Testis (tissue), 3 donors: ENCODE measurements around the gene GTF3C5. TPM values are rescaled to one million over a fixed set of nuclear protein-coding genes. Genes with fewer than 3 reads are reported as not detected.

Source experiments
- DNase-seq: peaks from one replicate; pipeline ENCODE4 v3.0.0-alpha.2; 2019
- H3K27ac ChIP-seq, 2 donors: fragments of 200-600 bp; sonication (generic); one replicate each; pipeline ENCODE4 v1.5.1; 2019
- H3K27me3 ChIP-seq: fragments of 200-600 bp; sonication (generic); one replicate; pipeline ENCODE4 v1.5.1; 2019
- H3K36me3 ChIP-seq: fragments of 200-600 bp; sonication (generic); one replicate; pipeline ENCODE4 v1.5.1; 2017; ENCODE audit warnings: low read depth; ENCODE audit errors: missing control alignments
- H3K4me1 ChIP-seq: fragments of 200-600 bp; sonication (generic); one replicate; pipeline ENCODE4 v1.5.1; 2019
- H3K4me3 ChIP-seq, 2 donors: fragments of 200-600 bp; sonication (generic); one replicate each; pipeline ENCODE4 v1.5.1; 2017 to 2019
- H3K9me3 ChIP-seq: fragments of 200-600 bp; sonication (generic); one replicate; pipeline ENCODE4 v1.5.1; 2017
- CTCF ChIP-seq, 3 experiments: fragments of 450-650 bp in 2 of 3; fragments of 200-600 bp in 1 of 3; sonication (generic) in 1 of 3; IDR thresholded peaks; one replicate each; pipeline ENCODE4 v1.5.1; 2016 to 2019; ENCODE audit warnings: antibody characterized with exemption in 3 of 3, mild to moderate bottlenecking in 2 of 3, moderate library complexity in 1 of 3
- POLR2A ChIP-seq: fragments of 450-650 bp; IDR thresholded peaks from one replicate; pipeline ENCODE4 v1.6.1; 2017; ENCODE audit warnings: antibody characterized with exemption, mild to moderate bottlenecking, moderate library complexity
- WGBS, 2 donors: methylation state at CpG; one replicate each; pipeline ENCODE4 v1.1.5; 2018; 5-methylcytosine and 5-hydroxymethylcytosine counted together
- intact Hi-C: fragments of 100-400 bp; cut with DNase I; formaldehyde crosslinking; loops from one replicate; pipeline ENCODE4 v1.15.1; 2023; ENCODE audit warnings: low total_unique reads
- polyA plus RNA-seq: library from polyadenylated mRNA; stranded (reverse); fragments of 350-450 nt; fragmentation: Illumina TruSeq; extraction: RNeasy Lipid Tissue Mini Kit (QIAGEN cat#74804); gene quantifications from one replicate; pipeline ENCODE4 v1.2.3, GENCODE V29; 2014; ENCODE audit warnings: low read depth, low replicate concordance; ENCODE audit not compliant: insufficient read depth
- total RNA-seq, 2 donors: library from RNA; depleted of rRNA; stranded (reverse); fragments of >200 nt; gene quantifications; one replicate each; pipeline ENCODE4 v1.2.3, GENCODE V29; 2016

The GTF3C5 gene
- total and polyA plus RNA-seq, 3 donors from 2014 or later = 66.9 to 117 (median 109) TPM

- intact Hi-C loops = no loop called here
- DNase-seq = no peak
- 58% methylated on average over 15 to 16 of the region's 16 CpGs for WGBS, 2 donors
- Histone ChIP-seq H3K4me3 (no peak overlapping the region), H3K9me3 (no peaks in the 10 kb centered on the region), H3K4me1 (no peaks in the 10 kb centered on the region), H3K36me3 (no peaks in the 10 kb centered on the region), H3K27me3 (no peaks in the 10 kb centered on the region), H3K27ac (no peak overlapping the region)
- TF ChIP-seq CTCF (IDR thresholded peaks at IDR 0.05) (no peak), POLR2A (no peak)
These were observed 39.2 kb upstream of the GTF3C5 start for GRCh38 chr9:132991351-132992300.

- intact Hi-C loops = no loop called here
- Histone ChIP-seq H3K27ac (no peak overlapping the region), H3K4me1 (no peaks in the 10 kb centered on the region), H3K36me3 (no peaks in the 10 kb centered on the region), H3K27me3 (no peaks in the 10 kb centered on the region), H3K4me3 (no peak overlapping the region), H3K9me3 (no peaks in the 10 kb centered on the region)
- TF ChIP-seq CTCF (IDR thresholded peaks at IDR 0.05) (no peak), POLR2A (no peak)
- 77 to 78% methylated on average over 14 of the region's 14 CpGs for WGBS, 2 donors
- no peak for DNase-seq
These were observed 37.3 kb upstream of the GTF3C5 start for GRCh38 chr9:132993511-132993939.

GRCh38 chr9:132994410-132995120 is 36.2 kb upstream of the GTF3C5 start:
- Histone ChIP-seq H3K27ac (no peak overlapping the region), H3K36me3 (no peaks in the 10 kb centered on the region), H3K4me3 (no peak overlapping the region), H3K9me3 (no peaks in the 10 kb centered on the region), H3K27me3 (no peaks in the 10 kb centered on the region), H3K4me1 (no peaks in the 10 kb centered on the region)
- WGBS, 2 donors = 47 to 51% methylated on average over 11 to 13 of the region's 13 CpGs
- no peak for DNase-seq
- intact Hi-C loops = no loop called here
- TF ChIP-seq CTCF (IDR thresholded peaks at IDR 0.05) (no peak), POLR2A (no peak)

GRCh38 chr9:132995121-132995420 is 35.7 kb upstream of the GTF3C5 start:
- intact Hi-C loops = no loop called here
- H3K9me3 ChIP-seq = no peaks in the 10 kb centered on the region
- TF ChIP-seq POLR2A (no peak), CTCF (IDR thresholded peaks at IDR 0.05) (no peak)
- H3K4me1 ChIP-seq = no peaks in the 10 kb centered on the region
- no peak overlapping the region for H3K27ac ChIP-seq
- DNase-seq = no peak
- no peaks in the 10 kb centered on the region for H3K36me3 ChIP-seq
- no peaks in the 10 kb centered on the region for H3K27me3 ChIP-seq
- no peak overlapping the region for H3K4me3 ChIP-seq
- 82% methylated on average over 6 of the region's 6 CpGs; no CpG with 5 or more reads in 1 of the 2 donors for WGBS, 2 donors
